ENCODE results near the gene ASB7.
"Not testable (repeated sequence)": the region's sequence is repeated elsewhere in the genome, so short reads cannot be mapped to it uniquely, and the experiment has no call there.

ASB7 gene

GRCh38 chr15:100602064-100602822 lies at the start of gene ASB7, which contains the start of gene LINS1:
Gene ASB7, plus strand, starts transcription at chr15:100602589. Its CDS starts 9,628 bp downstream, at chr15:100612217.
Gene LINS1, minus strand, starts transcription at chr15:100602184. Its CDS starts 21,342 bp downstream, at chr15:100580842.
- peak; percentile 99 for DNase-seq

DNA sequence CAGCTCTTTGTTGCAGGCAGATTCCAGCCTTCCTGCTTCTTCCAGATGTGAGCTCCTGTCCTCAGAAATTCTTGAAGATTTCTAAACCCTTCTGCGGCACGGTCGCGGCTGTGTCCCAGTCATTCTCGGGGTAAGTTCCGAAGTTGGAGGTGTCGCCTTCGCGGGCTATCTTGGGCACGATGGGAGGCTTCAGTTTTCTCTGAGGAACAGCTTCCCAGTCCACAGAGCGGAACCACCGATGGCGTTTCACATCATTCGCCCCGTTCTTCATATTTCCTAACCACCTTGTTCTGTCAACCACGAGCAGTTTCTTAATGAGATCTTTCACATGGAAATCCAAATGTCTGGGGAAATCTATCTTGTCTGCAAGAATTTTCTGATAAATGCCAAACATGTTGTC lies 48.9 kb upstream of the ASB7 start:
- no peak for DNase-seq

- DNase-seq = no peak
Measured at GRCh38 chr15:100558771-100559254, 43.6 kb upstream of the ASB7 start.

- DNase-seq = no peak
Measured at GRCh38 chr15:100559330-100559729, 43.1 kb upstream of the ASB7 start.

- no peak for DNase-seq
Measured at GRCh38 chr15:100560323-100560722, 42.1 kb upstream of the ASB7 start.

GRCh38 chr15:100565591-100565990 lies 36.8 kb upstream of the ASB7 start:
- DNase-seq = no peak

DNA sequence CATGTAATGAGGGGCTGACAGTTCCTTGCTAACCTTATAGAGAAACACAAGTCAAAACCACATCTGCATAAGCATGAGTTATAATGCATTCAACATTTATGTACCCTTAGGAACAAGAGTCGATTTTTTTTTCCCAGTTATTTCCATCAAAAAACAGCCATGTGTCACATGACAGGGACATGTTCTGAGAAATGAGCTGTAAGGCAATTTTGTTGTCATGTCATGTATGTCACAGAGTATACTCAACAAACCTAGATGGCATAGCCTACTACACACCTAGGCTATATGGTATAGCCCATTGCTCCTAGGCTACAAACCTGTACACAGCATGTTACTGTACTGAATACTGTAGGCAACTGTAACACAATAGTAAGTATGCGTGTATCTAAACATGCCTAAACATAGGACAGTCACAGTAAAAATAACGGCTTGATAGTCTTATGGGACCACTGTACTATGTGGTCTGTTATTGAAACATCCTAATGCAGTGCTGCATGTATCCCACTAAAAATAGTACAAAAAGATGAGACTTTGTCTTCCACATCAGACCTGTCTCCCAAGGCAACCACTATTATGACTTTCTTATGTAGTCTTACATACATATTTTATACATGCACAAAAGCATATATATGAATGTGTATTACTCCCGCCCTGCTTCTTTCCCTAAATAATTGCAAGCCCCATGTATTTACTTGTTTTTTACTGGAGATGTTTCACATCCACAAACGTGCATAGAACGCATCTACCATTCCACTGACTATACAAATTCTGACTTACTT lies 35.4 kb upstream of the ASB7 start:
- DNase-seq = no peak

GRCh38 chr15:100569391-100569790 lies 33.0 kb upstream of the ASB7 start:
- DNase-seq = no peak

DNA sequence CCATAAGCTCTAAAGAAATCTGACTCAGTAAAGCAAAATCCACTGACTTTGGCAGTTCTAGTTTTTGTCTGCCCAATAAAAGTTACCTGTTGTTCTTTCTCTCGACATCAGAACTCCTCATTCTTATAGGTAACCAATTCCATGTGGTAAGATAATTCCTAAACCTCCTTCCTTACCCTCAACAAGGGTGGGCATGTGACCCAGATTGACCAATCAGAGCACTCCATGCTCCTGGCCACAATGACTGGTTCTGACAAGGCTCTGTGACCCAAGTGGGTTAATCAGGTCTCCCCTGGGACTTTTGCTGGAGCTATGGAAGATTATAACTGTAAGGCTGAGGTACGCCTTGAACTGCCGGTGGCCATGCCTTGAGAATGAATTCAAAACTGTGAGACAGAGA lies 32.1 kb upstream of the ASB7 start:
- no peak for DNase-seq

DNA sequence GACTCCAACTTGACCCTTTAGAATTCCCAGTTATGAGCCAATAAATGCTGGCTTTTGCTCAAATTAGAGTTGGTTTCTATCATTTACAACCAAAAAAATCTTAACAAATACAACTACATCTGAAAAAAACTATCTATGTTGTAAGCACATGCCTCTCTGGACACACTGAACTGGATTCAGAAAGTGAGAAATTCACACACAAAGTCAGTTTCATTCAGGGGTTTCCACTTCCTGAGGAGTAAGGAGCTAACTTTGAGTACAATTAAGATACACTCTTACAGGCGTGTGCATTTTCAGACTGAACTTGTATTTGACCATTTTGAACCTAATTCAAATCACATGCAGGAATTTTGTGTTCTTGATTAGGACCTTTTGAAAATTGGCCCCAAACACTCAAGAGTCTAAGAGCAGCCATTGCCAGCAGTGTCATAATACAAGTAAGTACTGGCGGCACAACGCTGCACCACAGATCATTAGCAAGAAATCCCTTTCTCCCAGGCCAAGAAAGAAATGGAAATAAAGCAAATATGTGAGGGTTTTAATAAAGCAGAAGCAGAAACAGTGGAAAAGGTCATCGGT lies 31.6 kb upstream of the ASB7 start:
- no peak for DNase-seq

DNA sequence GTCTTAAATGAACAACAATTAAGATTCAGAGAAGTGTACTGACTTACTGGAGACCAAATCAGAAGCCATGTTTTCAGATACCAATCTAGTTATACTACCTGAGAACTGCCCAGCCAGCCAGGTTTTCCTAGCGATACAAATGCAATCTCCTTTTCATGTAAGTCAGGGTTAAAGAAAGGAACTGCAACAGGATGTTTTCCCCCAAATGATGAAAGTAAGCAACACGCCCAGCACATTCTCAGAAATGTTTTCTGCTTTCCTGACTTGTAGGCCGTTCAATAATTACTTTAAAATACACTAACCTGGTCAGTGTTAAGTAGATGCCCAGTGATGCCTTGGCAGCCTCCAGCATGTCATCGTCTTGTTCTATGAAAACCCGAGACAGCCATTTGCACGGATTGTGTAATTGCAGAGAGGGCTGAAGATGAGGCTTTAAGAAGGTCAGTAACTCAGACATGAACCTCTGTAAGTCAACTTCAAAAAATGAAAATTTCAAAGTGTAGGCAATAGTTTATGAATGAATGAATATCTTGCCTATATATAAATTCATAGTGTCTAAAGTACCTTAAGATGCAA lies 30.7 kb upstream of the ASB7 start:
- DNase-seq = no peak

GRCh38 chr15:100572362-100572983 lies 29.9 kb upstream of the ASB7 start:
- DNase-seq = peak; percentile 29

- no peak for DNase-seq
Measured at GRCh38 chr15:100573526-100573925, 28.9 kb upstream of the ASB7 start.

GRCh38 chr15:100580414-100580813 lies 22.0 kb upstream of the ASB7 start:
- no peak for DNase-seq

DNA sequence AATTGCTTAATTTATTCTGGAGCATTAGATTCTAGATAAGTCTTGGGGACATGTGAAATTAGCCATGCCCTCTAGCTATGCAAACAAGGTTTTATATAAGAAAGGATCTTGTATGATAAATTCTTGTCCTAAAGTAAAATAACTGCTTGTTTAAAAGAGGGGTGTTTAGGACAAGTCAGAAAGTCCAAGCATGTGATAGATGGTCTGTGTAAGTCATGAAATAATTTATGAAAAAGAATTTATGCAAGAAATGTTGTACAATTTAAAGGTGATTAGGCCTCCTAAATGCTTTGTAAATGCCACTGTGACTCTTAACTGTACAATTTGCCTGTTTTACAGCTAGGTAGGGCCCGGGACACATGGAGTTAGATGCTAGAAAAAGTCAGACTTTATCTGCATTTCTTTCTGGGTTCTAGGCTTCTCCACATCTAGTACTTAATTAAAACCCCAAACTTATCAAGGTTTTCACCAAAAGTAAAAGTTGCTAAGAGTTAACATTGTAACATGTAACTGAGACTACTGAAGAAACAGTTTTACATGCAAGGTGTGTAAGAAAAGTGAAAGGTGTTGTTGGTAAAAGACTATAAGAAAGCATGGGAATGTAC lies 13.6 kb upstream of the ASB7 start:
- DNase-seq = peak; percentile 4

DNA sequence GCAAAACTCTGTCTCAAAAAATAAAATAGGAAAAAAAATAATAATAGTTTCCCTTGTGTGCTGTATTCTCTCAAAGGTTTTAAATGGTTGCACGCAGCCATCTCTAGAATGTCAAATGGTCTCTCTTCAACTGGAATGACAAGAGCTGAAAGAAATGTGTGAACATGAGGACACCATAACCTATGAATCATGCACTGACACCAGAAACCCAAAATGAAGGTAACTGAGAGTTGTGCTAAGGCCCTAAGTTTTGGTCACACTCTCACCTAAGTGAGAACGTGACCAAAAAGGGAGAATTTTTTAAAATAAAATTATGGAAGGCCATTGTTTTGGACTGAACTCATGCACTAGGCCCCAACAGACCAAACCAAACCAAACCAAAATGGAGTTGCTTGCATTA lies 11.2 kb upstream of the ASB7 start:
- not testable (repeated sequence) for DNase-seq

DNA sequence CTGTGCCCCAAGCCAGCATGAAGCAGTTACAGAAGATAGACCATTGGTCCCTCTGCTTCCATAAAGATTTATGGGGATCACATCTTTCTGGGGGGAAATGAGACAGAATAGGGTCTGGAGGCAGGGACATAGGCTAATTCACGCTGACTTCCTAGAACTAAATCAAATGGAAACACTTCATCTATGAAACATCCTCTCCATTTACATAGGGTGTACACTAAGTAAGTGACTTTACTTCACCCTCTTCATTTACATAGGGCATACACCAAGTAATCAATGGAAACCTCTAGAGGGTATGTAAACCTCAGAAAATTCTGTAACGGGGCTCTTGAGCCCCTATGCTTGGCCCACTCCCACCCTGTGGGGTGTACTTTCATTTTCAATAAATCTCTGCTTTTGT lies 10.6 kb upstream of the ASB7 start:
- DNase-seq = no peak

- DNase-seq = no peak
Measured at GRCh38 chr15:100592898-100593297, 9.5 kb upstream of the ASB7 start.

DNA sequence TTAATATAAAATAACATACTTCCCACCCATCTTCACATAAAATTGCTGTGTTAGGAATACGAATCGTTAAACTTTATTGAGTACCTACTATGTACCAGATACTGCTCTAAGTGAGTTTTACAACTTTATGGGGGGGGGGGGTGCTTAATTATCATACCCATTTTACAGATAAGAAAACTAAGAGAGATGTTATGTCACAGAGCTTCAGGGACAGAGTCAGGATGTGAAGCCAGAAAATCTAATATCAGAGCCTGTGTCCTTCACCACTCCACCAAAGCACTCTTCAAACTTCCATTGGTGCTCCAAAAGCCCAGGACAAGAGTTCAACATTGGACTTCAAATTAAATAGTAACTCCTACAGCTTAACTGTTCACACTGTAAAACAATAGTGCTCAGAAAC lies 9.0 kb upstream of the ASB7 start:
- DNase-seq = no peak

GRCh38 chr15:100595964-100596363 lies 6.4 kb upstream of the ASB7 start:
- DNase-seq = no peak

GRCh38 chr15:100596792-100597191 lies 5.6 kb upstream of the ASB7 start:
- no peak for DNase-seq

GRCh38 chr15:100597862-100598261 lies 4.5 kb upstream of the ASB7 start:
- DNase-seq = no peak
